Measurements from ENCODE around the gene ECHDC1. TPM values are rescaled to one million over a fixed set of nuclear protein-coding genes. Genes with fewer than 3 reads are reported as not detected.

Gene ECHDC1
- total RNA-seq, 1 donor = 78.0 TPM

GRCh38 chr6:127262896-127263295 is 80.5 kb downstream of the ECHDC1 start:
- no peak overlapping the region for H3K4me3 ChIP-seq (ENCODE audit: low read depth, low read length)
- no peak for DNase-seq (ENCODE audit: low read depth)
- no peak for TF ChIP-seq CTCF (IDR thresholded peaks at IDR 0.05; ENCODE audit: insufficient read depth, low read length)

GRCh38 chr6:127255286-127255685 is 88.1 kb downstream of the ECHDC1 start:
- no peak for DNase-seq (ENCODE audit: low read depth)
- TF ChIP-seq CTCF (IDR thresholded peaks at IDR 0.05; ENCODE audit: insufficient read depth, low read length) = no peak
- no peak overlapping the region for H3K4me3 ChIP-seq (ENCODE audit: low read depth, low read length)

GRCh38 chr6:127249621-127250020 is 93.8 kb downstream of the ECHDC1 start:
- no peak for TF ChIP-seq CTCF (IDR thresholded peaks at IDR 0.05; ENCODE audit: insufficient read depth, low read length)
- H3K4me3 ChIP-seq (ENCODE audit: low read depth, low read length) = no peak overlapping the region
- DNase-seq (ENCODE audit: low read depth) = no peak

GRCh38 chr6:127247114-127248096 is 96.0 kb downstream of the ECHDC1 start:
- peak; percentile 50 for DNase-seq (ENCODE audit: low read depth)
- no peak overlapping the region for H3K4me3 ChIP-seq (ENCODE audit: low read depth, low read length)
- no peak for TF ChIP-seq CTCF (IDR thresholded peaks at IDR 0.05; ENCODE audit: insufficient read depth, low read length)

DNA sequence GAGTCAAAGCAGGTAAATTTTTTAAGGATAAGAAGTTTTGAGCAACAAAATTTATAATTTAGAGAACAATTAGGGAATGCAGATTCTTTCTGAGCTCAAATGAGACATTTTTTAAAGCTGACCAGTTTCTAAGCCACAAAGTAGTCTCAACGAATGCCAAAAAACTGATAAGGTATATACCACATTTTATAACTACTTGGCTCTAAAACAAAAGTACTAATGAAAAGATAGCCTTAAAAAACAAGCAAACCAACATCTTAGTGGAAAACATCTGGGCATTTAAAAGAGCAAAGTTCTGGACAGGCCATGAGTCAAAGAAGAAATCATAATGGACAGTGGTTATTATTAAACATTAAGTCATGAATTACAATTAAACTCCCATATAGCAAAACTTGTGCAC is 99.9 kb downstream of the ECHDC1 start:
- H3K4me3 ChIP-seq (ENCODE audit: low read depth, low read length) = no peak overlapping the region
- no peak for TF ChIP-seq CTCF (IDR thresholded peaks at IDR 0.05; ENCODE audit: insufficient read depth, low read length)
- peak; percentile 77 for DNase-seq (ENCODE audit: low read depth)

Small RNA genes lying within 50 kb of the gene (small RNA-seq; reads per million reads assigned to genes)
- 0.19 reads per million for gene RNA5SP217

Other genes with a start within 250 kb of the ECHDC1 start
- 2.5 and 7.9 TPM in 2 replicates for gene RSPO3, start 224.9 kb downstream of the ECHDC1 start, total RNA-seq (ENCODE audit: low replicate concordance)
- gene RNF146, start 76.7 kb downstream of the ECHDC1 start, total RNA-seq (ENCODE audit: low replicate concordance) = 55.6 and 66.2 TPM in 2 replicates
- 1.5 and 12.8 TPM in 2 replicates for gene KIAA0408, start 115.8 kb upstream of the ECHDC1 start, total RNA-seq (ENCODE audit: low replicate concordance)
- gene C6orf58, start 233.6 kb upstream of the ECHDC1 start, total RNA-seq (ENCODE audit: low replicate concordance) = not detected in 2 replicates